H1 (cell line): Measurements from ENCODE around the gene CAMSAP1. TPM values are rescaled to one million over a fixed set of nuclear protein-coding genes. Genes with fewer than 3 reads are reported as not detected.

ENCODE experiments used
- CTCF ChIA-PET: fragments of 300-600 bp; sonication (Branson Sonifier 250); formaldehyde crosslinking; loops from one replicate; lab custom pipeline; 2021; ENCODE audit not compliant: partially characterized antibody; lab: Charles Lee
- POLR2A ChIA-PET: fragments of 300-600 bp; sonication (Branson Sonifier 250); formaldehyde crosslinking; loops from one replicate; lab custom pipeline; 2021; ENCODE audit warnings: inconsistent platforms; ENCODE audit not compliant: partially characterized antibody; lab: Charles Lee
- DNase-seq, 2 experiments: peaks; one replicate each; pipeline versions ENCODE4 v3.0.0 to v3.0.0-alpha.2; 2010 to 2022; ENCODE audit warnings: low spot score in 2 of 2, low read depth in 1 of 2, mixed read lengths in 1 of 2
- FAIRE-seq: peaks from 2 replicates; lab custom pipeline; 2011; peaks lifted over from hg19 to GRCh38; lab: Jason Lieb, UNC
- H2AFZ ChIP-seq: 2 replicates; pipeline ENCODE4 v1.8.1; 2012; ENCODE audit warnings: low read length, inconsistent platforms
- H2AK5ac ChIP-seq: 2 replicates; pipeline ENCODE4 v1.6.1; 2013; ENCODE audit warnings: low read depth, low read length
- H2BK120ac ChIP-seq: replicated peaks from 2 replicates; pipeline ENCODE3; 2013; ENCODE audit warnings: low read depth, low read length, inconsistent platforms
- H2BK12ac ChIP-seq: 2 replicates; pipeline ENCODE4 v1.6.1; 2013; ENCODE audit warnings: low read depth, low read length
- H2BK15ac ChIP-seq: 2 replicates; pipeline ENCODE4 v1.6.1; 2013; ENCODE audit warnings: low read length
- H2BK20ac ChIP-seq: 2 replicates; pipeline ENCODE4 v1.6.1; 2013; ENCODE audit warnings: low read length
- H2BK5ac ChIP-seq: 2 replicates; pipeline ENCODE4 v1.6.1; 2013; ENCODE audit warnings: low read depth, low read length
- H3K14ac ChIP-seq: 2 replicates; pipeline ENCODE4 v1.6.1; 2013; ENCODE audit warnings: inconsistent platforms; ENCODE audit not compliant: insufficient read length
- H3K18ac ChIP-seq: 2 replicates; pipeline ENCODE4 v1.6.1; 2013; ENCODE audit warnings: low read length; ENCODE audit errors: extremely low read depth
- H3K23ac ChIP-seq: 2 replicates; pipeline ENCODE4 v1.6.1; 2013; ENCODE audit warnings: inconsistent platforms; ENCODE audit not compliant: insufficient read length
- H3K23me2 ChIP-seq: 2 replicates; pipeline ENCODE4 v1.6.1; 2013; ENCODE audit warnings: low read depth, low read length
- H3K27ac ChIP-seq: 2 replicates; pipeline ENCODE4 v1.6.1; 2011; ENCODE audit warnings: low read depth, low read length, inconsistent platforms
- H3K27me3 ChIP-seq, 4 experiments: replicated peaks in 1 of 4; 1 replicate in 1 of 4; 2 replicates in 3 of 4; pipeline versions ENCODE4 v1.6.1 to v1.8.1; 2011 to 2013; ENCODE audit warnings: low read length in 3 of 4, mild to moderate bottlenecking in 3 of 4, inconsistent platforms in 2 of 4, mixed read lengths in 2 of 4, moderate library complexity in 1 of 4; ENCODE audit not compliant: control insufficient read depth in 3 of 4, insufficient read depth in 3 of 4; ENCODE audit errors: extremely low read depth in 1 of 4
- H3K36me3 ChIP-seq, 4 experiments: 2 replicates each; pipeline versions ENCODE4 v1.6.1 to v1.8.1; 2011 to 2013; ENCODE audit warnings: mild to moderate bottlenecking in 4 of 4, low read length in 3 of 4, moderate library complexity in 2 of 4, control low read depth in 1 of 4, inconsistent platforms in 1 of 4; ENCODE audit not compliant: insufficient read depth in 4 of 4, control insufficient read depth in 2 of 4
- H3K4ac ChIP-seq: replicated peaks from 2 replicates; pipeline ENCODE3; 2013; ENCODE audit warnings: low read length, low read depth, mixed read lengths, inconsistent platforms; ENCODE audit not compliant: insufficient read length
- H3K4me1 ChIP-seq, 4 experiments: replicated peaks in 1 of 4; 1 replicate in 1 of 4; 2 replicates in 3 of 4; pipeline versions ENCODE4 v1.6.1 to v1.8.1; 2011 to 2013; ENCODE audit warnings: low read length in 3 of 4, inconsistent platforms in 2 of 4, mixed read lengths in 1 of 4; ENCODE audit not compliant: insufficient read depth in 4 of 4, control insufficient read depth in 3 of 4
- H3K4me2 ChIP-seq, 2 experiments: 2 replicates each; pipeline versions ENCODE4 v1.6.1 to v1.8.1; 2011 to 2013; ENCODE audit warnings: low read depth in 2 of 2, low read length in 2 of 2, control low read depth in 1 of 2, inconsistent platforms in 1 of 2, mild to moderate bottlenecking in 1 of 2; ENCODE audit not compliant: insufficient read depth in 1 of 2
- H3K4me3 ChIP-seq, 4 experiments: fragments of 200-600, 300-600 bp in 1 of 4; sonication (generic), shearing (Covaris generic), sonication (Bioruptor Twin) in 1 of 4; 2 replicates each; pipeline versions ENCODE4 v1.5.1 to v1.8.1; 2011 to 2016; ENCODE audit warnings: low read length in 4 of 4, low read depth in 3 of 4, control low read depth in 2 of 4, inconsistent platforms in 2 of 4, mild to moderate bottlenecking in 2 of 4, mixed read lengths in 1 of 4, moderate library complexity in 1 of 4; ENCODE audit not compliant: insufficient read depth in 2 of 4; ENCODE audit errors: extremely low read depth in 1 of 4
- H3K56ac ChIP-seq: replicated peaks from 2 replicates; pipeline ENCODE3; 2013; ENCODE audit warnings: low read depth, mild to moderate bottlenecking, mixed read lengths, low read length, inconsistent platforms; ENCODE audit not compliant: insufficient read length
- H3K79me1 ChIP-seq: 2 replicates; pipeline ENCODE4 v1.6.1; 2013; ENCODE audit warnings: low read depth, low read length, control low read depth
- H3K79me2 ChIP-seq, 2 experiments: 2 replicates each; pipeline versions ENCODE4 v1.6.1 to v1.8.1; 2012 to 2013; ENCODE audit warnings: low read length in 2 of 2, mild to moderate bottlenecking in 2 of 2, inconsistent platforms in 1 of 2; ENCODE audit not compliant: insufficient read depth in 2 of 2, control insufficient read depth in 1 of 2
- H3K9ac ChIP-seq, 4 experiments: replicated peaks in 1 of 4; 1 replicate in 1 of 4; 2 replicates in 3 of 4; pipeline versions ENCODE4 v1.6.1 to v1.8.1; 2011 to 2013; ENCODE audit warnings: low read depth in 3 of 4, low read length in 3 of 4, control low read depth in 2 of 4, mild to moderate bottlenecking in 2 of 4, moderate library complexity in 2 of 4, inconsistent platforms in 1 of 4; ENCODE audit errors: extremely low read depth in 1 of 4
- H3K9me3 ChIP-seq, 2 experiments: 2 replicates each; pipeline versions ENCODE4 v1.6.1 to v1.8.1; 2012 to 2013; ENCODE audit warnings: mild to moderate bottlenecking in 2 of 2, moderate library complexity in 2 of 2, control low read depth in 1 of 2, inconsistent platforms in 1 of 2, low read depth in 1 of 2, low read length in 1 of 2, mixed read lengths in 1 of 2; ENCODE audit not compliant: insufficient read depth in 2 of 2
- H4K20me1 ChIP-seq, 2 experiments: replicated peaks in 1 of 2; 2 replicates each; pipeline versions ENCODE3 to v1.8.1; 2011 to 2013; ENCODE audit warnings: inconsistent platforms in 2 of 2, low read length in 2 of 2, mild to moderate bottlenecking in 1 of 2; ENCODE audit not compliant: insufficient read depth in 2 of 2, control insufficient read depth in 1 of 2
- H4K5ac ChIP-seq: 2 replicates; pipeline ENCODE4 v1.6.1; 2013; ENCODE audit warnings: low read length, low read depth, mixed read lengths, inconsistent platforms; ENCODE audit not compliant: insufficient read length
- H4K8ac ChIP-seq: 2 replicates; pipeline ENCODE4 v1.8.0; 2013; ENCODE audit warnings: mild to moderate bottlenecking, moderate library complexity, low read length, inconsistent platforms; ENCODE audit not compliant: insufficient read depth; ENCODE audit errors: extremely low read depth
- H4K91ac ChIP-seq: replicated peaks from 2 replicates; pipeline ENCODE3; 2013; ENCODE audit warnings: low read length, mixed read lengths, inconsistent platforms; ENCODE audit not compliant: insufficient read length
- BACH1 ChIP-seq: IDR thresholded peaks from 2 replicates; pipeline ENCODE4 v1.6.1; 2012; ENCODE audit warnings: low read length, improper control_type of control experiment
- BCL11A ChIP-seq, 2 experiments: IDR thresholded peaks; one replicate each; pipeline ENCODE4 v1.6.1; 2011; ENCODE audit warnings: low read depth in 2 of 2, low read length in 2 of 2, mild to moderate bottlenecking in 2 of 2
- BRCA1 ChIP-seq: IDR thresholded peaks from 2 replicates; pipeline ENCODE4 v1.6.1; 2012; ENCODE audit warnings: low read depth, low read length, improper control_type of control experiment
- CHD1 ChIP-seq: IDR thresholded peaks from 2 replicates; pipeline ENCODE4 v1.6.1; 2012; ENCODE audit warnings: low read depth, low read length, improper control_type of control experiment
- NRF1 ChIP-seq: IDR thresholded peaks from 2 replicates; pipeline ENCODE4 v1.6.1; 2011; ENCODE audit warnings: mild to moderate bottlenecking, low read depth, low read length, improper control_type of control experiment
- SIRT6 ChIP-seq: IDR thresholded peaks from one replicate; pipeline ENCODE4 v1.7.1; 2012; ENCODE audit warnings: low read length, inconsistent platforms
- SP4 ChIP-seq: IDR thresholded peaks from 2 replicates; pipeline ENCODE4 v1.6.1; 2012; ENCODE audit warnings: low read length, inconsistent platforms
- WGBS, 2 experiments: shearing (Covaris generic) in 1 of 2; methylation state at CpG; one replicate each; pipeline versions ENCODE4 v1.1.6 to v1.1.7; 2013 to 2015; ENCODE audit warnings: low lambda C conversion rate in 2 of 2, mixed read lengths in 2 of 2, inconsistent platforms in 1 of 2, low coverage in 1 of 2, missing lambda C conversion rate in 1 of 2; ENCODE audit not compliant: insufficient replicate concordance in 2 of 2, insufficient coverage in 1 of 2, insufficient read length in 1 of 2; ENCODE audit errors: extremely low coverage in 1 of 2, missing lambda C conversion rate in 1 of 2; 5-methylcytosine and 5-hydroxymethylcytosine counted together
- polyA plus RNA-seq, 7 experiments: library from polyadenylated mRNA; depleted of rRNA in 3 of 7; stranded (reverse) in 5 of 7; unstranded in 2 of 7; fragments of >200 nt in 5 of 7; fragments of 200-250 nt in 2 of 7; gene quantifications; 1 replicate in 5 of 7; 2 replicates in 1 of 7; 4 replicates in 1 of 7; pipeline versions ENCODE4 v1.2.1 to v1.2.3, GENCODE V29; 2011 to 2013; ENCODE audit warnings: missing spikeins in 2 of 7, mixed read lengths in 2 of 7
- total RNA-seq: library from RNA; stranded (reverse); fragmentation: NEBNext Ultra II Directional; extraction: Animal tissue kit (Norgen Biotek cat#: 25700); gene quantifications from 2 replicates; pipeline ENCODE4 v1.2.1, GENCODE V29; 2021
- TF ChIP-seq, protein P1 (sequence below), 3 experiments: IDR thresholded peaks; 1 replicate in 2 of 3; 2 replicates in 1 of 3; pipeline versions ENCODE4 v1.5.1 to v1.6.1; 2011; ENCODE audit warnings: low read length in 3 of 3, mild to moderate bottlenecking in 3 of 3, inconsistent platforms in 2 of 3, low read depth in 1 of 3, moderate library complexity in 1 of 3; ENCODE audit not compliant: insufficient read depth in 1 of 3; ENCODE audit errors: control extremely low read depth in 1 of 3

CAMSAP1 gene
- total and polyA plus RNA-seq, 2 of the 8 experiments (the other 6 are each of a cell fraction or from before 2014, with no cell fraction given): 13.4 to 44.0 TPM

DNA sequence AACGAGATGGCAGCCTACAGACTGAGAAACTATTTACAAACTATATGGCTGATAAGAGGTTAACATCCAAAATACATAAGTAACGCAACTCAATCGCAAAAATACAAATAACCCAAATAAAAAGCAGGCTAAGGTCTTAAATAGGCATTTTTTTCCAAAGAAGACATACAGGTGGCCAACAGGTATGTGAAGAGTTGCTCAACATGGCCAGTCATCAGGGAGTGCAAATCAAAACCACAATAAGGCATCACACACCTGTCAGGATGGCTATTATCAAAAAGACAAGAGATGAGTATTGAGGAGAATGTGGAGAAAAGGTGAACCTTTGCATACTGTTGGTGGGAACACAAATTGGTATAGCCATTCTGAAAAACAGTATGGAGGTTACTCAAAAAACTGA lies 73.5 kb downstream of the CAMSAP1 start:
- Histone ChIP-seq H4K91ac (no peak overlapping the region), H2BK5ac (no peak overlapping the region), H2BK120ac (no peak overlapping the region), H3K79me1 (peaks cover 19% of the 10 kb centered on the region), H3K9ac (no peak overlapping the region), H3K4me2 (no peak overlapping the region), H2AK5ac (no peak overlapping the region), H3K4me1 (no peaks in the 10 kb centered on the region; a peak in 1 of 7 replicates), H3K23me2 (peaks cover 21% of the 10 kb centered on the region; the same call in 1 of the 2 replicates), H3K14ac (no peak overlapping the region), H4K20me1 (peaks cover 8 to 15% of the 10 kb centered on the region in 2 experiments), H3K27me3 (no peaks in the 10 kb centered on the region; a peak in 1 of 7 replicates), H3K4me3 (no peak overlapping the region), H2BK20ac (no peak overlapping the region), H4K8ac (no peak overlapping the region), H3K79me2 (peaks cover 13 to 83% of the 10 kb centered on the region in 2 experiments), H3K9me3 (no peaks in the 10 kb centered on the region), H3K56ac (no peak overlapping the region), H2BK12ac (no peak overlapping the region), H3K4ac (no peak overlapping the region), H3K23ac (no peak overlapping the region), H2BK15ac (no peak overlapping the region), H3K18ac (no peak overlapping the region), H3K36me3 (peaks cover 0 to 2% (median 0%) of the 10 kb centered on the region in 4 experiments; a peak in 3 of 8 replicates), H3K27ac (no peak overlapping the region), H2AFZ (no peak overlapping the region), H4K5ac (no peak overlapping the region)
- CTCF ChIA-PET: interaction anchor here (2.2 kb wide), 1 partner anchor 30 kb away, joined by 7 read pairs; no protein-coding TSS in a partner anchor
- TF ChIP-seq BACH1 (no peak), BCL11A (IDR thresholded peaks at IDR 0.05; ENCODE audit: low read depth in 2 of 2, low read length in 2 of 2) (no peak), NRF1 (no peak), SP4 (no peak), SIRT6 (no peak), CHD1 (no peak), BRCA1 (no peak)
- TF ChIP-seq, protein P1, sequence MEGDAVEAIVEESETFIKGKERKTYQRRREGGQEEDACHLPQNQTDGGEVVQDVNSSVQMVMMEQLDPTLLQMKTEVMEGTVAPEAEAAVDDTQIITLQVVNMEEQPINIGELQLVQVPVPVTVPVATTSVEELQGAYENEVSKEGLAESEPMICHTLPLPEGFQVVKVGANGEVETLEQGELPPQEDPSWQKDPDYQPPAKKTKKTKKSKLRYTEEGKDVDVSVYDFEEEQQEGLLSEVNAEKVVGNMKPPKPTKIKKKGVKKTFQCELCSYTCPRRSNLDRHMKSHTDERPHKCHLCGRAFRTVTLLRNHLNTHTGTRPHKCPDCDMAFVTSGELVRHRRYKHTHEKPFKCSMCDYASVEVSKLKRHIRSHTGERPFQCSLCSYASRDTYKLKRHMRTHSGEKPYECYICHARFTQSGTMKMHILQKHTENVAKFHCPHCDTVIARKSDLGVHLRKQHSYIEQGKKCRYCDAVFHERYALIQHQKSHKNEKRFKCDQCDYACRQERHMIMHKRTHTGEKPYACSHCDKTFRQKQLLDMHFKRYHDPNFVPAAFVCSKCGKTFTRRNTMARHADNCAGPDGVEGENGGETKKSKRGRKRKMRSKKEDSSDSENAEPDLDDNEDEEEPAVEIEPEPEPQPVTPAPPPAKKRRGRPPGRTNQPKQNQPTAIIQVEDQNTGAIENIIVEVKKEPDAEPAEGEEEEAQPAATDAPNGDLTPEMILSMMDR (IDR thresholded peaks at IDR 0.05; ENCODE audit: control extremely low read depth in 1 of 3, insufficient read depth in 1 of 3, low read depth in 1 of 3, low read length in 3 of 3): no peak
- 96% methylated on average over 3 of the region's 3 CpGs; no CpG with 5 or more reads in 1 of the 2 experiments for WGBS, 2 experiments
- no peak for DNase-seq
- POLR2A ChIA-PET: no interaction called here
- no peak for FAIRE-seq
